Heart right ventricle (tissue), 16 donors: Measurements from ENCODE around the gene CYP2C19. TPM values are rescaled to one million over a fixed set of nuclear protein-coding genes. Genes with fewer than 3 reads are reported as not detected.

Source experiments
- ATAC-seq, 8 donors: fragments of 200-7000 bp; cut with Tn5 transposase; one replicate each; pipeline ENCODE4 v1.9.1; 2020; ENCODE audit warnings: mild to moderate bottlenecking in 8 of 8, moderate library complexity in 8 of 8, moderate number of reproducible peaks in 1 of 8
- DNase-seq, 2 donors: peaks; one replicate each; pipeline ENCODE4 v3.0.0-alpha.2; 2020
- H3K27ac ChIP-seq, 10 donors: fragments of 200-600 bp; sonication (generic) in 2 of 10; one replicate each; pipeline versions ENCODE4 v1.5.0 to v1.8.0; 2020 to 2022; ENCODE audit warnings: mild to moderate bottlenecking in 3 of 10
- H3K27me3 ChIP-seq, 7 donors: fragments of 200-600 bp; one replicate each; pipeline ENCODE4 v1.8.0; 2021 to 2022; ENCODE audit warnings: mild to moderate bottlenecking in 2 of 7
- H3K36me3 ChIP-seq, 9 donors: fragments of 200-600 bp; sonication (generic) in 1 of 9; one replicate each; pipeline versions ENCODE4 v1.5.0 to v1.8.0; 2020 to 2022; ENCODE audit warnings: mild to moderate bottlenecking in 2 of 9
- H3K4me1 ChIP-seq, 9 donors: fragments of 200-600 bp; sonication (generic) in 1 of 9; one replicate each; pipeline versions ENCODE4 v1.5.0 to v1.8.0; 2020 to 2022; ENCODE audit warnings: mild to moderate bottlenecking in 4 of 9
- H3K4me3 ChIP-seq, 10 donors: fragments of 200-600 bp; sonication (generic) in 2 of 10; one replicate each; pipeline versions ENCODE4 v1.5.0 to v1.8.0; 2020 to 2022; ENCODE audit warnings: mild to moderate bottlenecking in 7 of 10, moderate library complexity in 2 of 10
- H3K9me3 ChIP-seq, 11 donors: fragments of 200-600 bp in 10 of 11; sonication (generic) in 2 of 11; one replicate each; pipeline versions ENCODE4 v1.5.0 to v1.8.0; 2013 to 2022; ENCODE audit warnings: mild to moderate bottlenecking in 2 of 11, control low read depth in 1 of 11, moderate library complexity in 1 of 11
- CTCF ChIP-seq, 9 donors: fragments of 200-600 bp; sonication (generic) in 2 of 9; IDR thresholded peaks; one replicate each; pipeline versions ENCODE4 v1.5.0 to v1.8.0; 2021 to 2022; ENCODE audit warnings: antibody characterized with exemption in 9 of 9, mild to moderate bottlenecking in 5 of 9, moderate library complexity in 1 of 9
- WGBS, 2 donors: extraction: QIAGEN DNeasy Blood & Tissue Kit; methylation state at CpG; one replicate each; pipeline ENCODE4 v1.1.7; 2013; ENCODE audit warnings: inconsistent platforms in 1 of 2; 5-methylcytosine and 5-hydroxymethylcytosine counted together
- intact Hi-C, 10 donors: fragments of 100-400 bp; cut with DNase I; formaldehyde crosslinking; loops; one replicate each; pipeline versions ENCODE4 v1.11.1 to v1.14.2; 2022
- polyA plus RNA-seq, 2 donors: library from polyadenylated mRNA; stranded (reverse); fragments of 200-250 nt; gene quantifications; one replicate each; pipeline ENCODE4 v1.2.3, GENCODE V29; 2013
- total RNA-seq, 10 donors: library from RNA; stranded (reverse); fragmentation: NEBNext Ultra II Directional in 3 of 10; extraction: Animal tissue kit (Norgen Biotek cat#: 25700) in 3 of 10; gene quantifications; one replicate each; pipeline versions ENCODE4 v1.2.1 to v1.2.4, GENCODE V29; 2021 to 2023
- donor health status: Arrhythmogenic right ventricular cardiomyopathy.
- donor health status: ischemic (EF 13 %, LVEDD 7.1; RV severe dilation, severe dysfunction).
- donor health status: healthy with polysubstance abuse.
- donor health status: DM: no; HTN: yes; CAD: no.
- donor health status: DM: no; HTN: no; CAD: no.
- donor health status: ischemic (EF 25% LVEDD 6.9; RV normal size, moderate dysfunction).
- donor health status: ischemic (EF 25% LVEDD 5.7; RV mildly dilated, moderate dysfunction).
- donor health status: healthy.
- donor health status: DM: yes; HTN: yes; CAD: no.
- donor health status: Ischemic cardiomyopathy.
- donor health status: ischemic (EF 35%, LVEDD 5.7; RV mildly dilated, moderate dysfunction).
- donor health status: nonischemic (EF 11% LVEDD 7.7; RV severe dilation, severe dysfunction).
- donor health status: DM: yes; HTN: yes; CAD: no.
- donor health status: PGD.
- donor health status: ischemic (EF 29% LVEDD 5.4; RV normal size, mild dysfunction).
- donor health status: nonischemic (EF 23%, LVEDD 6.1; RV moderate dilation, normal function).

Gene CYP2C19
- total and polyA plus RNA-seq, 12 donors, result not detected

- H3K27me3 ChIP-seq, result no peaks in the 10 kb centered on the region
- 73 to 77% methylated on average over 3 of the region's 3 CpGs for WGBS, 2 donors
- no peak for TF ChIP-seq CTCF (IDR thresholded peaks at IDR 0.05)
- H3K27ac ChIP-seq, result no peak overlapping the region
- H3K9me3 ChIP-seq, result peaks cover 0 to 15% (median 0%) of the 10 kb centered on the region in 11 donors
- no peak for DNase-seq
- no peak overlapping the region for H3K4me3 ChIP-seq
- no peaks in the 10 kb centered on the region for H3K36me3 ChIP-seq
- no peaks in the 10 kb centered on the region for H3K4me1 ChIP-seq
- intact Hi-C loops, result no loop called here
- ATAC-seq, result no peak
Observed at GRCh38 chr10:94852438-94852837, 90.0 kb downstream of the CYP2C19 start.

- no peaks in the 10 kb centered on the region for H3K36me3 ChIP-seq
- intact Hi-C loops, result no loop called here
- 60 to 61% methylated on average over 1 of the region's 1 CpG for WGBS, 2 donors
Observed at GRCh38 chr10:94853065-94853464, 90.6 kb downstream of the CYP2C19 start.

GRCh38 chr10:94858005-94858404, 95.5 kb downstream of the CYP2C19 start:
- no peaks in the 10 kb centered on the region for H3K4me1 ChIP-seq
- no peak overlapping the region for H3K4me3 ChIP-seq
- 48 to 54% methylated on average over 4 of the region's 4 CpGs for WGBS, 2 donors
- intact Hi-C loops, result no loop called here
- H3K9me3 ChIP-seq, result peaks cover 0 to 25% (median 0%) of the 10 kb centered on the region in 11 donors
- DNase-seq, result no peak
- no peak overlapping the region for H3K27ac ChIP-seq
- no peaks in the 10 kb centered on the region for H3K36me3 ChIP-seq
- no peak for ATAC-seq
- no peak for TF ChIP-seq CTCF (IDR thresholded peaks at IDR 0.05)
- H3K27me3 ChIP-seq, result no peaks in the 10 kb centered on the region

More at GRCh38 chr10:94853065-94853464, 90.6 kb downstream of the CYP2C19 start:
- TF ChIP-seq CTCF (IDR thresholded peaks at IDR 0.05), result no peak
- Histone ChIP-seq H3K27ac (no peak overlapping the region), H3K4me1 (no peaks in the 10 kb centered on the region), H3K27me3 (no peaks in the 10 kb centered on the region), H3K4me3 (no peak overlapping the region), H3K9me3 (peaks cover 0 to 12% (median 0%) of the 10 kb centered on the region in 11 donors)
- DNase-seq, result no peak
- ATAC-seq, result no peak

- TF ChIP-seq CTCF (IDR thresholded peaks at IDR 0.05), result no peak
- WGBS, 2 donors, result 72 to 81% methylated on average over 3 of the region's 3 CpGs
- Histone ChIP-seq H3K27me3 (no peaks in the 10 kb centered on the region), H3K27ac (no peak overlapping the region), H3K4me3 (no peak overlapping the region), H3K36me3 (no peaks in the 10 kb centered on the region), H3K4me1 (no peaks in the 10 kb centered on the region), H3K9me3 (peaks cover 0 to 36% (median 0%) of the 10 kb centered on the region in 11 donors)
- ATAC-seq (no peak), DNase-seq (no peak)
- intact Hi-C loops, result no loop called here
Observed at GRCh38 chr10:94859086-94859485, 96.6 kb downstream of the CYP2C19 start.
